HG03469 (cell line): ENCODE measurements around the gene PLA2G3.

ENCODE experiments used
- ATAC-seq: cut with Tn5 transposase; IDR thresholded peaks from one replicate; pipeline ENCODE4 v1.9.1; 2021; ENCODE audit warnings: mild to moderate bottlenecking, moderate library complexity, moderate number of reproducible peaks; ENCODE audit not compliant: unreplicated experiment

The PLA2G3 gene

DNA sequence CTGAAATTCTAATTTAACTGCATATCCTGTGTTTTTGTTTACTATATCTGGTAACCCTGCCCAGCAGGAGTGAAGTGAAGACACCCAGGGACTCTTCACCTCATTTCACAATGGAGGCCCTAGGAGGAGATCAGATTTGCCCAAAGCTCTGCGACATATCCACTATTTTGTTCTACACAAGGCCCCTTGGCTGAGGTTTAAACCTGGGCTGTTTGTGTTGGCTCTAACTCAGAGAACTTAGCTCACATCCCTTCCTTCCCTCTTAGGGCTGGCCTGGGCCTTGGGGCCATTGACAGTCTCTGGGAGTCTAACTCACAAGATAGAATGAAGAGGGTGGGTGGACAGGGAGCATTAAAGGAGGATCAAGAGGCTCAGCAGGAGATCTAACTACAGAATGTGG is 8.2 kb upstream of the PLA2G3 start:
- ATAC-seq = no peak

- no peak for ATAC-seq
Observed at GRCh38 chr22:31144223-31144622, 3.9 kb upstream of the PLA2G3 start.

GRCh38 chr22:31143537-31143936 is 3.2 kb upstream of the PLA2G3 start:
- ATAC-seq = no peak

DNA sequence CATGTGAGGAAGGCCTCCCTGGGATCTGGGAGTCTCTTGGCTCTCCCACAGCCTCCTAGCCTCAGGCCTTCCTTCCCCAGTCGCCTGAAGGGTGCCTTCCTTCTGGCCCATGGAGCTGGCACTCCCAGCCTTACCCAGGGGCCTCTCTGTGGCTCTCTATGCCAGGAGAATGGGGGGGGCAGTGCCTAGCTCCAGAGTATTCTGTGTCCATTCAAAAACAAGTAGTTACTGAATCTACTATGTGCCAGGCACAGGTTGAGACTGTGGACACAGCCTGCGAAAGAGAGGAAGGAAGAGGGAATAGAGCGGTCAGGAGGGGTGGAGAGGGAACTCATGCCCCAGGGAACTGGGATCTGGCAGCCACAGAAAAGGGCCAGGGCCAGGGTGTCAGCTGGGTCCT is 2.7 kb upstream of the PLA2G3 start:
- no peak for ATAC-seq

DNA sequence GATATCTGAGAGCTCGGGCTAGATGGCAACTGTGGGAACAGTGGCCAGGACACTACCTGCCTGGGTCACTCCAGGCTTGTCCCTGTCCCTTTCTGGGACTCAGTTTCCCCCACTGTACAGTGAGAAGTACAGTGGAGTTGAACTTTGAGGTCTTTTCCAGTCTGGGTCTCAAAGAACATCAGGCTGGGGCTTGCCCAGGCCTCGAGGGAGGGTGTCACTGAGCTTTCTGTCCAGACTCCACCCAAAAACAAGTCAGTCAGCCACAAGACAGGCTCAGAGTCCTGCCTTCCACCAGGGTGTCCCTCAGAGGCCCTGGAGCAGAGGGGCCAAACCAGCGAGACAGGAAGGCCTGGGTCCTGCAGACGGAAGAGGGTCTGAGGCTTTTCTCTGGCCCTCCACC is 2.0 kb upstream of the PLA2G3 start:
- no peak for ATAC-seq

- no peak for ATAC-seq
Observed at GRCh38 chr22:31141551-31141950, 1.2 kb upstream of the PLA2G3 start.

DNA sequence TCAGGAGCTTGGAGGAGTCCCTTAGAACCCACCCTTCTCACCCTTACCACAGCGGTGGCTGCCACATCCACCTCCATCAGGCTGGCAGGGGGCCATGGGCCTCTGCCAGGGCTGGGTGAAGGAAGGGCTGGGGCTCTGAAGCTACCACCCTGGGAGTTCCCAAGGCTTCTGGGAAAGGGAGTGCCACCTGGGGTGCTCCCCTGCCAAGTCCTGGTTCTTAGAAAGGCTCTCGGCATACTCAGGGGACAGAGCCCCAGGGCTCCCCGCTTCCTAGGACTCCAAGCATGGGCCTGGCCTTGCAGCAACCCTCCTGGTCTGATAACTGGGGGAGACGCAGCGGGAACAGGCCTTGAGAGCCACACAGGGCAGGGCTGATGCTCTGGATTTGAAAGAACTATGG is 438 bp upstream of the PLA2G3 start:
- ATAC-seq = no peak

DNA sequence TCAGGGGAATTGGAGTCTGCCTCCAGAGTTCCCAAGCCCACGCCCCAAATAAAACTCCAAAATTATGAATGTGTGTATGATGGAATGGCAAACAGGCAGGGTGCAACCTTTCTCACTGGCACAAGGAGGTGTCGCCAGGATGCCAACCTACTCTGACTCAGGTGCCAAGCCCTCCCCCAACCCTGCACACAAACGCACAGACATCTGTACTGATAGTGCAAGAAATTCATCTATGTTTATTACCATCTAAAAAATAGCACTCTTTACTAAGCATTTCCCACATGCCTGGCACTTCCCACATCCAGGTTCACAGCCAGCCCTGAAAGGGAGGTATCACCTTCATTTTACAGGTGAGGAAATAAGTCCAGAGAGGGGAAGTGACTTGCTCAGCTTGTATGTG is 1.2 kb downstream of the PLA2G3 start:
- ATAC-seq = no peak

DNA sequence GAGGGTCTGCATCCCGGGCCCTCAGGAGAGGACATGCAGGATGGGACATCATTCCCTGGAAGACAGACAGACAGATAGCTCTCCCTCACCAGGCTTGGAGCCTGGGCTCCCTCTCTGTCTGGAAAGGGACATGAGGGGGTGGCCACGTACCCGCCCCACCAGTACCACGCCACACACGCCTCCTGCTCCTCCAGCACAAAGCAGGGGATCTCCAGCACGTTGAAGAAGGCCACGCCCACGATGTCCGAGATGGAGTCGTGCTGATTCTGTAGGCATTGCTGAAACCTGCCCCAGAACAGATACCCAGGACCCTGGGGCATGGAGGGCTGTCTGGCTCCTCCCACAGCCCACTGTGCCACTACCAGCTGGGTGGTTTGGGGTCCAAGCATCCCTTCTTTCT is 2.2 kb downstream of the PLA2G3 start:
- no peak for ATAC-seq

DNA sequence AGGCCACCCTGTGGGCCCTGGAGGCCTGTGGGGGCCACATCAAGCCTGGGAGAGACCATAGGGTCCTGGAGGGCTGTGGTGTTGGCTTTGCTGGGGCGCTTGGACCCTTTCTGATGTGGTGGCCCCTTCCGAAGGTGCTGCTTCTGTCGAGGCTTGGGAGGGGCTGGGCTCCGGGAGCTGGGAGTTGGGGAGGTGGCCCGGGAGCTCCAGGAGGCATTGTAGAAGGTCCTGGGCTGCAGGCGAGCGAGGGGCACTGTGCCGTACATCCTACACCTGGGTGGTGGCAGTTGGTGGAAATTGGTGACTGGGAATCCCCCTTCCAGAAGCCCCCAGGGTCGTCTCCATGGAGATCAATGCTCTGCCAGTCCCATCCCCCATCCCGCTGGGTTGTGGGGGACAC is 2.6 kb downstream of the PLA2G3 start:
- no peak for ATAC-seq

GRCh38 chr22:31136711-31137110 is 3.6 kb downstream of the PLA2G3 start:
- ATAC-seq = no peak

DNA sequence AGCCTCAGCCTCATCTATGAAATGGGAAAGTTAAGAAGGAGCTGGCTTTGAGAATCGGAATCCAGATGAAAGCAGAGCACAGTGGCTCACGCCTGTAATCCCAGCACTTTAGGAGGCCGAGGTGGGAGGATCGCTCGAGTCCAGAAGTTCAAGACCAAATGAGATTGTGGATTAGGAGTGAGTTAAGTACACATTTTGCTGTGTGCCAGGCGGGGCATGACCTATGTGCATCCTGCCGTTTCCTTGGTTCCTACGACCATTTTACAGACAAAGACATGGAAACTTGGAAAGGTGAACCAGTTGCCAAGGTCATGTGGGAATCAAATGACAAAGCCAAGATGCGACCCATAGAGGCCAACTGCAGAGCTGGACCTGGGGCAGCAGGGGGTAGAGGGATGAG is 4.2 kb downstream of the PLA2G3 start:
- ATAC-seq = no peak

GRCh38 chr22:31135706-31136105 is 4.6 kb downstream of the PLA2G3 start:
- no peak for ATAC-seq

DNA sequence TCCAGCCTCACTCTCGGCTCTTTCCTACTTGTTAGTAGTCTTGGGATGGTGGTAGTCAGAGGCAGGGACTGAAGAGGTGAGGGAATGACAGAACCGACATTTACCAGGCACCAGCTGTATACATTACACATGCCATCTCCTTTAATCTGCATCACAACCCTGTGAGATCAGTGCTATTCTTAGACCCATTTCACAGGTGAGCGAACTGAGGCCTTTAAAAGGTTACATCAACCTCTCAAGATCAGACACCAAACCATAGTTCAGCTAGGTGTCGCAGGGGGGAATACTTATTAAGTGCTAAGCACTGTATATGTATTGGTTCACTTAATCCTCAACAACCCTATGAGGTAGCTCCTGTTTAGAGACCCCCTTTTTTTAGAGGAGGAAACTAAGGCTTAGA is 5.6 kb downstream of the PLA2G3 start:
- no peak for ATAC-seq

- no peak for ATAC-seq
Observed at GRCh38 chr22:31133911-31134310, 6.4 kb downstream of the PLA2G3 start.

- ATAC-seq = no peak
Observed at GRCh38 chr22:31130873-31131272, 9.4 kb downstream of the PLA2G3 start.

DNA sequence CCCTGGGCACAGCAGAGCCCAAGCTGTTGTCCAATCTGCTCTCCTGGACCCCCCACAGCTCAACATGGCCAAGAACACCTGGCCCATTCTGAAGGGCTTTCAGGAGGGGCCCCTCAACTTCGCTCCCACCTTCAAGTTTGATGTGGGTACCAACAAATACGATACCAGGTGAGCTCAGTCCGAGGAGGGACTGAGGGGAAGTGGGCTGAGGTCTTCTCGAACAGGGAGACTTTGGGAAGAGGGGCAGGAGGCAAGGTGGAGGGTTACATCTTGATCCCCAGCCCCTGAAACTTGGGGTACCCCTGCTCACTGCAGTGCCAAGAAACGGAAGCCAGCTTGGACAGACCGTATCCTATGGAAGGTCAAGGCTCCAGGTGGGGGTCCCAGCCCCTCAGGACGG is 12.2 kb downstream of the PLA2G3 start:
- ATAC-seq = no peak

- no peak for ATAC-seq
Observed at GRCh38 chr22:31127181-31127772, 13.0 kb downstream of the PLA2G3 start.

DNA sequence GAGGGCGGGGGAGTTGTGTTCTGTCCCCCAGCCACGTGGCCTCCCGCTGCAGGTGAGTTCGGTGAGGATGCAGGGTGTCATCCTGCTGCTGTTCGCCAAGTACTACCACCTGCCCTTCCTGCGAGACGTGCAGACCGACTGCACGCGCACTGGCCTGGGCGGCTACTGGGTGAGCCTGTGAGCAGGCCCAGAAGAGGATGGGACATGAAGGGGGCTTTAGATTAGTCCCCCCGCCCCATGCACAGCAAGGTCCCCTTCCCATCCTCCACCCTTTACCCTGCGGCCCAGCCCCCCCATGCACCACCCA is 13.5 kb downstream of the PLA2G3 start:
- ATAC-seq = no peak

- no peak for ATAC-seq
Observed at GRCh38 chr22:31126128-31126868, 14.0 kb downstream of the PLA2G3 start.

GRCh38 chr22:31125521-31126117 is 14.7 kb downstream of the PLA2G3 start:
- ATAC-seq = no peak

DNA sequence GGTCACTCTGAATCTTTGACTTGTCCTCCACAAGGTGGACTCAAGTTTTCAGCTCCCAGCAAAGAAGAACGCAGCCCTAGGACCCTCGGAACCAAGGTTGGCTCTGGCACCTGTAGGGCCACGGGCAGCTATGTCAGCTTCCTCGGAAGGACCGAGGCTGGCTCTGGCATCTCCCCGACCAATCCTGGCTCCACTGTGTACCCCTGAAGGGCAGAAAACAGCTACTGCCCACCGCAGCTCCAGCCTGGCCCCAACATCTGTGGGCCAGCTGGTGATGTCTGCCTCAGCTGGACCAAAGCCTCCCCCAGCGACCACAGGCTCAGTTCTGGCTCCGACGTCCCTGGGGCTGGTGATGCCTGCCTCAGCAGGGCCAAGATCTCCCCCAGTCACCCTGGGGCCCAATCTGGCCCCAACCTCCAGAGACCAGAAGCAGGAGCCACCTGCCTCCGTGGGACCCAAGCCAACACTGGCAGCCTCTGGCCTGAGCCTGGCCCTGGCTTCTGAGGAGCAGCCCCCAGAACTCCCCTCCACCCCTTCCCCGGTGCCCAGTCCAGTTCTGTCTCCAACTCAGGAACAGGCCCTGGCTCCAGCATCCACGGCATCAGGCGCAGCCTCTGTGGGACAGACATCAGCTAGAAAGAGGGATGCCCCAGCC is 15.4 kb downstream of the PLA2G3 start:
- no peak for ATAC-seq
